ENCODE measurements around the gene PAX3.

GRCh38 chr2:222213049-222213448, 85.7 kb downstream of the PAX3 start:
- TF ChIP-seq EZH2 (IDR thresholded peaks at IDR 0.05) (no peak), POLR2AphosphoS5 (IDR thresholded peaks at IDR 0.05; ENCODE audit: borderline replicate concordance, low read depth, low read length) (no peak)
